Measurements from ENCODE around the gene COL6A2.

Gene COL6A2

GRCh38 chr21:46111857-46112724 lies 14.2 kb downstream of the COL6A2 start:
- H3K4me3 ChIP-seq (replicated peaks; ENCODE audit: low read depth, low read length), result no peak overlapping the region
- H3K27me3 ChIP-seq (replicated peaks; ENCODE audit: control insufficient read depth, insufficient read depth, low read length), result no peaks in the 10 kb centered on the region
- H3K36me3 ChIP-seq (ENCODE audit: control insufficient read depth, insufficient read depth, low read length), result no peaks in the 10 kb centered on the region
- TF ChIP-seq, protein P1, sequence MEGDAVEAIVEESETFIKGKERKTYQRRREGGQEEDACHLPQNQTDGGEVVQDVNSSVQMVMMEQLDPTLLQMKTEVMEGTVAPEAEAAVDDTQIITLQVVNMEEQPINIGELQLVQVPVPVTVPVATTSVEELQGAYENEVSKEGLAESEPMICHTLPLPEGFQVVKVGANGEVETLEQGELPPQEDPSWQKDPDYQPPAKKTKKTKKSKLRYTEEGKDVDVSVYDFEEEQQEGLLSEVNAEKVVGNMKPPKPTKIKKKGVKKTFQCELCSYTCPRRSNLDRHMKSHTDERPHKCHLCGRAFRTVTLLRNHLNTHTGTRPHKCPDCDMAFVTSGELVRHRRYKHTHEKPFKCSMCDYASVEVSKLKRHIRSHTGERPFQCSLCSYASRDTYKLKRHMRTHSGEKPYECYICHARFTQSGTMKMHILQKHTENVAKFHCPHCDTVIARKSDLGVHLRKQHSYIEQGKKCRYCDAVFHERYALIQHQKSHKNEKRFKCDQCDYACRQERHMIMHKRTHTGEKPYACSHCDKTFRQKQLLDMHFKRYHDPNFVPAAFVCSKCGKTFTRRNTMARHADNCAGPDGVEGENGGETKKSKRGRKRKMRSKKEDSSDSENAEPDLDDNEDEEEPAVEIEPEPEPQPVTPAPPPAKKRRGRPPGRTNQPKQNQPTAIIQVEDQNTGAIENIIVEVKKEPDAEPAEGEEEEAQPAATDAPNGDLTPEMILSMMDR (IDR thresholded peaks at IDR 0.05; ENCODE audit: insufficient read depth, low read length, poor library complexity, severe bottlenecking), result no peak
- DNase-seq (ENCODE audit: extremely low read depth, insufficient read length), result no peak

DNA sequence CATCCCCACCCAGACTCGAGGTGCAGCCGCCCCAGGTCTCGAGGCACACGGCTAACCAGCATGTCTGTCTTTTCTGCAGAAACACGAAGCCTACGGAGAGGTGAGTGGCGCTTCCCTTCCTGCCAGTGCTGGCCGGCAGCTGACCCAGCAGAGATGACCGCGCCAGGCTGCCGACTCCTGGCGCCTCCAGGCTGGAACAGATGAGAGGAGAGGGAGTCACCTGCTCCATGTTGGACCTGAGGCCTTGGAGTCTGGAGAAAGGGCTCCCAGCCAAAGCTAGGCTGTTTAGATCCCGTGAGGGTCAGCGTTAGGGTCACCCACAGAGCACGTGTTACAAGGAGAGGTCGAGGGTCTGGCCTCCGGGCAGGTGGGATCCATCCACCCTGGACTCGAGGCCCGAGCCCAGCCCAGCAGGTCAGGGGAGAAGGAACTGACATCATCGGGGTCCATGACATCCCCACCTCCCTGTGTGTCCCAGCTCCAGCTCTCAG lies 14.9 kb downstream of the COL6A2 start:
- no peak for DNase-seq (ENCODE audit: extremely low read depth, insufficient read length)
- H3K4me3 ChIP-seq (replicated peaks; ENCODE audit: low read depth, low read length), result no peak overlapping the region
- TF ChIP-seq, protein P1 (IDR thresholded peaks at IDR 0.05; ENCODE audit: insufficient read depth, low read length, poor library complexity, severe bottlenecking), result no peak
- no peaks in the 10 kb centered on the region for H3K36me3 ChIP-seq (ENCODE audit: control insufficient read depth, insufficient read depth, low read length)
- no peaks in the 10 kb centered on the region for H3K27me3 ChIP-seq (replicated peaks; ENCODE audit: control insufficient read depth, insufficient read depth, low read length)

DNA sequence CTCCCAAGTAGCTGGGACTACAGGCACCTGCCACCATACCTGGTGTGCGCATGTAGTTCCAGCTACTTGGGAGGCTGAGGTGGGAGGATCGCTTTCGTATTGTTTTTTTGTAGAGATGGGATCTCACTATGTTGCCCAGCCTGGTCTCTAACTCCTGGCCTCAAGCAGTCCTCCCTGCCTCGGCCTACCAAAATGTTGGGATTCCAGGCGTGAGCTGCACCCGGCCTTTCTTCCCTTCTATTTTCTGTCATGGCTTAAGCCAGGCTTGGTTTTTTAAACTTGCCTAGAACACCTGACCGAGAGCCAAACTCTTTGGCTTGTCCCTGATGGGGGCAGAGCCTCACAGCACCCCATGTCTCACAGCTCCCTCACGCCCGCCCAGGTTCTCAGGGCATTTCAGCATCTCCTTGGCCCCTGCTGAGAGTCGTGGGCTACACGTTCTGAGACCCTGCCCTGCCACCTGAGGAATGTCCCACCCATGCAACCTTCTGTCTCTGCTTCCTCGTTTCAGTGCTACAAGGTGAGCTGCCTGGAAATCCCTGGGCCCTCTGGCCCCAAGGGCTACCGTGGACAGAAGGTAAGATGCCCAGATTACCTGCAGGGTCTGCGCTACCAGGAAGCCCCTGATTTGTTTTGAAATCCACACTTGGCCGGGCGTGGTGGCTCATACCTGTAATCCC lies 15.7 kb downstream of the COL6A2 start:
- DNase-seq (ENCODE audit: extremely low read depth, insufficient read length), result no peak
- H3K27me3 ChIP-seq (replicated peaks; ENCODE audit: control insufficient read depth, insufficient read depth, low read length), result no peaks in the 10 kb centered on the region
- H3K4me3 ChIP-seq (replicated peaks; ENCODE audit: low read depth, low read length), result no peak overlapping the region
- TF ChIP-seq, protein P1 (IDR thresholded peaks at IDR 0.05; ENCODE audit: insufficient read depth, low read length, poor library complexity, severe bottlenecking), result no peak
- H3K36me3 ChIP-seq (ENCODE audit: control insufficient read depth, insufficient read depth, low read length), result no peaks in the 10 kb centered on the region

DNA sequence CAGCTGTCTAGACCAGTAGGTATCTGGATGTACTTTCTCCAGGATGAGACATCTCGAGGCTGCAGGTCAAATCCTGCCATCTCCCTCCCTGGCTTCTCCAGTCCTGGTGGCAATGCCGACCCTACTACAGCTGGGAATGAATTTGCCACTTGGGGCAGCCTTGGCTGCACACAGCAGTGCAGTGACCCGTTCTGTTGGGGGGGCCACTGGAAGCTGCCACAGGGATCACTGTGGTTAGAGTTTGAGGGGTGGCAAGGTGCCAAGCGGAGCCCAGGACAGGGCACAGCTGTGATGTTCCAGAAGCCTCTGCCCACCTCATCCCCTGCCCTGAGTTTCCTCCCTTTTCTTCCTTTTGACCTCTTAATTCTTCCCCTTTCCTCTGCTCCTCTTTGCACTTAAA lies 17.1 kb downstream of the COL6A2 start:
- no peak for DNase-seq (ENCODE audit: extremely low read depth, insufficient read length)
- H3K27me3 ChIP-seq (replicated peaks; ENCODE audit: control insufficient read depth, insufficient read depth, low read length), result no peaks in the 10 kb centered on the region
- H3K4me3 ChIP-seq (replicated peaks; ENCODE audit: low read depth, low read length), result no peak overlapping the region
- no peaks in the 10 kb centered on the region for H3K36me3 ChIP-seq (ENCODE audit: control insufficient read depth, insufficient read depth, low read length)
- TF ChIP-seq, protein P1 (IDR thresholded peaks at IDR 0.05; ENCODE audit: insufficient read depth, low read length, poor library complexity, severe bottlenecking), result no peak

GRCh38 chr21:46115441-46116188 lies 17.7 kb downstream of the COL6A2 start:
- no peak for DNase-seq (ENCODE audit: extremely low read depth, insufficient read length)
- TF ChIP-seq, protein P1 (IDR thresholded peaks at IDR 0.05; ENCODE audit: insufficient read depth, low read length, poor library complexity, severe bottlenecking), result no peak
- H3K27me3 ChIP-seq (replicated peaks; ENCODE audit: control insufficient read depth, insufficient read depth, low read length), result no peaks in the 10 kb centered on the region
- H3K36me3 ChIP-seq (ENCODE audit: control insufficient read depth, insufficient read depth, low read length), result no peaks in the 10 kb centered on the region
- H3K4me3 ChIP-seq (replicated peaks; ENCODE audit: low read depth, low read length), result no peak overlapping the region
